Spleen (tissue), 11 donors: ENCODE results near the gene POLRMT. TPM values are rescaled to one million over a fixed set of nuclear protein-coding genes. Genes with fewer than 3 reads are reported as not detected.

ENCODE experiments used
- DNase-seq: peaks from one replicate; pipeline ENCODE4 v3.0.0-alpha.2; 2020
- H3K27ac ChIP-seq, 8 donors: fragments of 200-600 bp; sonication (generic) in 7 of 8; 1 replicate in 4 of 8; 2 replicates in 4 of 8; pipeline versions ENCODE4 v1.5.0 to v1.8.0; 2016 to 2021; ENCODE audit warnings: inconsistent platforms in 4 of 8, mild to moderate bottlenecking in 4 of 8, moderate library complexity in 1 of 8
- H3K27me3 ChIP-seq, 7 donors: fragments of 200-600 bp; sonication (generic) in 6 of 7; replicated peaks in 1 of 7; 1 replicate in 4 of 7; 2 replicates in 3 of 7; pipeline versions ENCODE4 v1.5.0 to v1.8.0; 2016 to 2021; ENCODE audit warnings: inconsistent platforms in 3 of 7, mild to moderate bottlenecking in 1 of 7
- H3K36me3 ChIP-seq, 6 donors: fragments of 200-600 bp; sonication (generic) in 5 of 6; 1 replicate in 4 of 6; 2 replicates in 2 of 6; pipeline versions ENCODE4 v1.5.0 to v1.8.0; 2016 to 2021; ENCODE audit warnings: inconsistent platforms in 2 of 6
- H3K4me1 ChIP-seq, 6 donors: fragments of 200-600 bp; sonication (generic) in 5 of 6; 1 replicate in 3 of 6; 2 replicates in 3 of 6; pipeline versions ENCODE4 v1.5.0 to v1.8.0; 2016 to 2021; ENCODE audit warnings: inconsistent platforms in 3 of 6
- H3K4me3 ChIP-seq, 8 donors: fragments of 200-600 bp; sonication (generic) in 7 of 8; 1 replicate in 4 of 8; 2 replicates in 4 of 8; pipeline versions ENCODE4 v1.5.0 to v1.8.0; 2016 to 2021; ENCODE audit warnings: inconsistent platforms in 4 of 8, mild to moderate bottlenecking in 4 of 8, moderate library complexity in 2 of 8
- H3K9me3 ChIP-seq, 8 donors: fragments of 200-600 bp; sonication (generic) in 7 of 8; 1 replicate in 4 of 8; 2 replicates in 4 of 8; pipeline versions ENCODE4 v1.5.0 to v1.8.0; 2016 to 2021; ENCODE audit warnings: inconsistent platforms in 4 of 8
- POLR2A ChIP-seq, 3 donors: fragments of 450-650 bp; IDR thresholded peaks; one replicate each; pipeline ENCODE4 v1.5.1; 2017; ENCODE audit warnings: antibody characterized with exemption in 3 of 3, mild to moderate bottlenecking in 1 of 3
- POLR2AphosphoS5 ChIP-seq, 3 donors: sonication (generic); formaldehyde crosslinking; IDR thresholded peaks; one replicate each; pipeline ENCODE4 v1.5.1; 2017; ENCODE audit warnings: antibody characterized with exemption in 3 of 3
- WGBS, 5 donors: extraction: QIAGEN DNeasy Blood & Tissue Kit in 3 of 5; methylation state at CpG; one replicate each; pipeline versions ENCODE4 v1.1.5 to v1.1.7; 2013 to 2018; 5-methylcytosine and 5-hydroxymethylcytosine counted together
- intact Hi-C: fragments of 100-400 bp; cut with DNase I; formaldehyde crosslinking; loops from one replicate; pipeline ENCODE4 v1.15.0; 2023; ENCODE audit warnings: low total_unique reads
- polyA plus RNA-seq, 3 donors: library from polyadenylated mRNA; stranded (reverse); fragments of 200-250 nt; gene quantifications; one replicate each; pipeline ENCODE4 v1.2.1, GENCODE V29; 2013
- total RNA-seq, 7 donors: library from RNA; depleted of rRNA in 3 of 7; stranded (reverse); fragments of >200 nt in 3 of 7; fragmentation: NEBNext Ultra II Directional in 4 of 7; extraction: Animal tissue kit (Norgen Biotek cat#: 25700) in 4 of 7; gene quantifications; one replicate each; pipeline versions ENCODE4 v1.1.0 to v1.2.1, GENCODE V29; 2016 to 2021
- TF ChIP-seq, protein P1 (sequence below), 11 experiments: fragments of 200-600 bp in 7 of 11; fragments of 450-650 bp in 4 of 11; sonication (generic) in 4 of 11; IDR thresholded peaks in 8 of 11; conservative IDR thresholded peaks in 3 of 11; 1 replicate in 7 of 11; 2 replicates in 4 of 11; pipeline versions ENCODE4 v1.4.0 to v1.8.0; 2016 to 2021; ENCODE audit warnings: antibody characterized with exemption in 11 of 11, inconsistent platforms in 4 of 11, mild to moderate bottlenecking in 1 of 11
- donor health status: healthy with polysubstance abuse.
- donor health status: DM: no; HTN: no; CAD: no; lungs with moderate emphysema.
- donor health status: DM: no; HTN: no; CAD: no.
- donor health status: Bipolar disorder and iron deficiency.
- donor health status: healthy.
- donor health status: DM: no; HTN: no; CAD: no.
- donor health status: DM: yes; HTN: yes; CAD: no.

POLRMT gene
- total and polyA plus RNA-seq, 10 donors, result 28.6 to 105 (median 50.9) TPM

DNA sequence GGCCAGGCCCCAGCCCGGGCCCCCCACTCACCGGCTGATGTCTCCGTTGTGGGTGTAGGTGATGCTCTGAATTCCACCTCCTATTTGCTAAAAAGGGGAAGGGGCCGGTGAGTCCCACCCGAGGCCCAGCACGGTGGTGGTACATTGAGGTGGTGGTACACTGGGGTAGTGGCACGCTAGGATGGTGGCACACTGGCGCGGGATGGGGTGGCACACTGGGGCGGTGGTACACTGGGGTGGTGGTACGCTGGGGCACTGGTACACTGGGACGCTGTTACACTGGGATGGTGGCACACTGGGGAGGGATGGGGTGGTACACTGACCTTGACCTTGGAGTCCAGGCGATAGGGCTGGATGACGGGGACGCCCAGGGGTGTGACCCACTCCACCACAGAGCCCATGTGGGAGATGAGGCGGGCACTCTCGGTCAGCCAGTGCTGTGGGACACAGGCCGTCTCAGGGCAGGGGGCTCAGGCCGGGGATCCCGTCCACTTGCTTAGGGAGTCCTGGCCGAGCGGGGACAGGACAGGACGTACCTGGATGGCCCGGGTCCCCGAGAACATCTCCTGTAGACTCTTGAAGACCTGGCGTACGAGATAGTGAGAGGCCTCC, 14.6 kb downstream of the POLRMT start:
- TF ChIP-seq POLR2A (IDR thresholded peaks at IDR 0.05) (no peak), POLR2AphosphoS5 (IDR thresholded peaks at IDR 0.05) (no peak)
- TF ChIP-seq, protein P1, sequence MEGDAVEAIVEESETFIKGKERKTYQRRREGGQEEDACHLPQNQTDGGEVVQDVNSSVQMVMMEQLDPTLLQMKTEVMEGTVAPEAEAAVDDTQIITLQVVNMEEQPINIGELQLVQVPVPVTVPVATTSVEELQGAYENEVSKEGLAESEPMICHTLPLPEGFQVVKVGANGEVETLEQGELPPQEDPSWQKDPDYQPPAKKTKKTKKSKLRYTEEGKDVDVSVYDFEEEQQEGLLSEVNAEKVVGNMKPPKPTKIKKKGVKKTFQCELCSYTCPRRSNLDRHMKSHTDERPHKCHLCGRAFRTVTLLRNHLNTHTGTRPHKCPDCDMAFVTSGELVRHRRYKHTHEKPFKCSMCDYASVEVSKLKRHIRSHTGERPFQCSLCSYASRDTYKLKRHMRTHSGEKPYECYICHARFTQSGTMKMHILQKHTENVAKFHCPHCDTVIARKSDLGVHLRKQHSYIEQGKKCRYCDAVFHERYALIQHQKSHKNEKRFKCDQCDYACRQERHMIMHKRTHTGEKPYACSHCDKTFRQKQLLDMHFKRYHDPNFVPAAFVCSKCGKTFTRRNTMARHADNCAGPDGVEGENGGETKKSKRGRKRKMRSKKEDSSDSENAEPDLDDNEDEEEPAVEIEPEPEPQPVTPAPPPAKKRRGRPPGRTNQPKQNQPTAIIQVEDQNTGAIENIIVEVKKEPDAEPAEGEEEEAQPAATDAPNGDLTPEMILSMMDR (IDR thresholded peaks at IDR 0.05 in 8 of 11, conservative IDR thresholded peaks at IDR 0.05 in 3 of 11), result no peak
- Histone ChIP-seq H3K9me3 (no peaks in the 10 kb centered on the region), H3K27ac (no peak overlapping the region), H3K36me3 (peaks cover 0 to 72% (median 65%) of the 10 kb centered on the region in 6 donors), H3K4me3 (no peak overlapping the region), H3K27me3 (peaks cover 0 to 14% (median 0%) of the 10 kb centered on the region in 7 donors), H3K4me1 (peaks cover 0 to 15% (median 5%) of the 10 kb centered on the region in 6 donors)
- intact Hi-C loops, result no loop called here
- 91 to 97% (median 93%) methylated on average over 23 to 27 of the region's 27 CpGs for WGBS, 5 donors
- no peak for DNase-seq

DNA sequence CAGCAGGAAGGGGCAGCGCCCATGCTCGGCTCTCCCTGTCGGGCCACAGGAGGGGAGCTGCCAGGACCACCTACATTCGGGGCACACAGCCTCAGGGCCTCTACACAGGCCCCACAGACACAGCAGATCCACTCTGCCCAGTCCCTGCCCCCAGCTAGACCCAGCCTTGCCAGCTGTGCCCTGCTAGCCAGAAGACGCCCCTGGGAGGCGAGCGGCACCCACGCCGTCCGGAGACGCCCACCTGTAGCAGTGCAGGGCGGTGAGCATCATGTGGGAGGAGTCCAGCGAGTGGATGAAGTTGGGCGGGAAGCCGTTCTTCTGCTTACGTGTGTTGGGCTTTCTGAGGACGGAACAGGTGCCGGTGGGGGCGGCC, 15.1 kb downstream of the POLRMT start:
- Histone ChIP-seq H3K36me3 (peaks cover 0 to 67% (median 60%) of the 10 kb centered on the region in 6 donors), H3K9me3 (no peaks in the 10 kb centered on the region), H3K4me3 (no peak overlapping the region), H3K4me1 (peaks cover 0 to 15% (median 5%) of the 10 kb centered on the region in 6 donors), H3K27me3 (peaks cover 0 to 15% (median 0%) of the 10 kb centered on the region in 7 donors), H3K27ac (no peak overlapping the region)
- WGBS, 5 donors, result 90 to 95% (median 93%) methylated on average over 15 to 19 of the region's 19 CpGs
- intact Hi-C loops, result no loop called here
- TF ChIP-seq POLR2AphosphoS5 (IDR thresholded peaks at IDR 0.05), result peak in 1 of 3 donors; percentile 26
- no peak for TF ChIP-seq POLR2A (IDR thresholded peaks at IDR 0.05)
- no peak for DNase-seq

DNA sequence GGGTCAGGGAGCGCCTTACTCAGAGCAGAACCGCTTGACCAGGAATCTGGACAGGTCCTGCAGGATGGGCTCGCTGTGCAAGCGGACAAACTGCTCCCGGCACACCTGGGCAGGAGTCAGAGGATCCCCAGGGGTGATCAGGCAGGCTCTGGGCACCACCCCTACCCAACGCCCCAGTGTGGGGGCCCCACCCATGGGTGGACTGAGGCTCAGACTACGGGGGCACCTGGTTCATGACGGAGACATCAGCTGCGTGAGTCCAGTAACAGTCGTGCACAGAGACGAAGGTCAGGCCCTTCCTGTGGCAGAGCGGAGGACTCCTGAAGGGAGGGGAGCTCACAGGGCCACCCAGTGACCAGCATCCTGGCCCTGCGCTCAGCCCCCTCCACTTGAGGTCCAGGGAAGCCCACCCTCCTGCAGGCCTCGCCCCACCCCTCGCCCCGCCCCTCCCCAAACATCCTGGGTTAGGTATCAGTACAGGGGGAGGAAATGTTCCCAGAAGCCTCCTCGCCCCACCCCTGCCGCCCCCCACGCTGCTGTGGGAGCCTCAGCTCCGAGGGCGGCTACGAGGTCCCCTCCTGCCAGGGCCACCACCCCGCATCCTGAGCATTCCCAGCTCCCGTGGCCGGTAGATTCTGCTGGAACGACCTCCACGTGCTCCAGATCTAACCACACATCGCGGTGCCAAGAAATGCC, 15.6 kb downstream of the POLRMT start:
- peaks cover 0 to 15% (median 5%) of the 10 kb centered on the region in 6 donors for H3K4me1 ChIP-seq
- DNase-seq, result no peak
- intact Hi-C loops, result no loop called here
- WGBS, 5 donors, result 88 to 96% (median 90%) methylated on average over 11 to 29 of the region's 29 CpGs
- H3K27me3 ChIP-seq, result peaks cover 0 to 20% (median 0%) of the 10 kb centered on the region in 7 donors
- H3K27ac ChIP-seq, result no peak overlapping the region
- peaks cover 0 to 62% (median 54%) of the 10 kb centered on the region in 6 donors for H3K36me3 ChIP-seq
- TF ChIP-seq, protein P1 (IDR thresholded peaks at IDR 0.05 in 8 of 11, conservative IDR thresholded peaks at IDR 0.05 in 3 of 11), result no peak
- no peak for TF ChIP-seq POLR2A (IDR thresholded peaks at IDR 0.05)
- peak in 1 of 3 donors; percentile 13 for TF ChIP-seq POLR2AphosphoS5 (IDR thresholded peaks at IDR 0.05)
- H3K9me3 ChIP-seq, result no peaks in the 10 kb centered on the region
- no peak overlapping the region for H3K4me3 ChIP-seq

DNA sequence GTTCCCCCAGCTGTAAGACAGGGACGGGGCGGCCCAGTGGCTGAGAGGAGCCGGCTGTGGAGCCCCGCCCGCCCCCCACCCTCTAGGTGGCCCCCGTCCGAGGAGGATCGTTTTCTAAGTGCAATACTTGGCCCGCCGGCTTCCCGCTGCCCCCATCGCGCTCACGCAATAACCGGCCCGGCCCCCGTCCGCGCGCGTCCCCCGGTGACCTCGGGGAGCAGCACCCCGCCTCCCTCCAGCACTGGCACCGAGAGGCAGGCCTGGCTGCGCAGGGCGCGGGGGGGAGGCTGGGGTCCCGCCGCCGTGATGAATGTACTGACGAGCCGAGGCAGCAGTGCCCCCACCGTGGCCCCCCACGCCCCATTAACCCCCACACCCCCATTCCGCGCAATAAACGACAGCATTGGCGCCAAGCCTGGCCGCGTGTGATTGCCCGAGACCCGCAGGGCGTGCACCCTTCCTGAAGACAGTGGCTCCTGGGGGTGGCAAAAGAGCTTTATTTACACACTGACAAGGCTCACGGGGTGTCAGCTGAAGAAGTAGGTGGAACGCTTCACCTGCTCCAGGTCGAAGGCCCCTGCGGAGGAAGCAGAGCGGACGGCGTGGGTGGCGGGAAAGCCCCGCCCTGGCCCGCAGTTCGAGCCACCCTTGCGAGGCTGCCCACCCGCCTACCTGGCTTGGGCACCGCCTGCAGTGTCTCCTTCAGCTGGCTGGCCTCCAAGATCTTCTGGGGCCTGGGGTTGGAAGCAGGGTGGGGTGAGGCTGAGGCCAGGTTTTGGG, 16.4 kb downstream of the POLRMT start:
- intact Hi-C loops, result no loop called here
- Histone ChIP-seq H3K27me3 (peaks cover 0 to 21% (median 0%) of the 10 kb centered on the region in 7 donors), H3K27ac (no peak overlapping the region), H3K4me3 (no peak overlapping the region), H3K36me3 (peaks cover 0 to 54% (median 47%) of the 10 kb centered on the region in 6 donors), H3K4me1 (peaks cover 0 to 15% (median 5%) of the 10 kb centered on the region in 6 donors), H3K9me3 (no peaks in the 10 kb centered on the region)
- no peak for DNase-seq
- 81 to 90% (median 86%) methylated on average over 42 to 58 of the region's 58 CpGs for WGBS, 5 donors
- TF ChIP-seq POLR2AphosphoS5 (IDR thresholded peaks at IDR 0.05), result peak in 1 of 3 donors; percentile 30
- TF ChIP-seq, protein P1 (IDR thresholded peaks at IDR 0.05 in 8 of 11, conservative IDR thresholded peaks at IDR 0.05 in 3 of 11), result no peak
